Breast epithelium (tissue), 4 donors: ENCODE data around the gene RFNG. TPM values are rescaled to one million over a fixed set of nuclear protein-coding genes. Genes with fewer than 3 reads are reported as not detected.
A peak's percentile ranks its signal among the peaks of the same experiment; 100 is the strongest.

Experiments used
- DNase-seq, 2 donors: peaks; one replicate each; pipeline ENCODE4 v3.0.0-alpha.2; 2019; ENCODE audit warnings: low spot score in 2 of 2
- H3K27ac ChIP-seq, 2 donors: fragments of 200-600 bp; sonication (generic) in 1 of 2; one replicate each; pipeline ENCODE4 v1.5.1; 2016 to 2019; ENCODE audit warnings: mild to moderate bottlenecking in 1 of 2
- H3K27me3 ChIP-seq, 2 donors: fragments of 200-600 bp; sonication (generic) in 1 of 2; one replicate each; pipeline versions ENCODE4 v1.5.1 to v1.6.0; 2017 to 2019; ENCODE audit warnings: control low read depth in 1 of 2, mild to moderate bottlenecking in 1 of 2
- H3K36me3 ChIP-seq: fragments of 200-600 bp; one replicate; pipeline ENCODE4 v1.5.1; 2019
- H3K4me1 ChIP-seq, 2 donors: fragments of 200-600 bp; sonication (generic); one replicate each; pipeline ENCODE4 v1.5.1; 2016 to 2019; ENCODE audit warnings: control low read depth in 1 of 2
- H3K4me3 ChIP-seq, 3 donors: fragments of 200-600 bp; sonication (generic); 1 replicate in 2 of 3; 2 replicates in 1 of 3; pipeline ENCODE4 v1.5.1; 2016 to 2019; ENCODE audit warnings: mild to moderate bottlenecking in 3 of 3, moderate library complexity in 2 of 3
- H3K9me3 ChIP-seq, 2 donors: fragments of 200-600 bp; sonication (generic) in 1 of 2; one replicate each; pipeline ENCODE4 v1.5.1; 2016 to 2019; ENCODE audit warnings: control low read depth in 1 of 2
- CTCF ChIP-seq, 3 donors: fragments of 450-650 bp; IDR thresholded peaks; one replicate each; pipeline ENCODE4 v1.5.1; 2016 to 2017; ENCODE audit warnings: antibody characterized with exemption in 3 of 3, mild to moderate bottlenecking in 3 of 3, moderate library complexity in 3 of 3
- POLR2A ChIP-seq: fragments of 450-650 bp; IDR thresholded peaks from one replicate; pipeline ENCODE4 v1.6.1; 2016; ENCODE audit warnings: antibody characterized with exemption, mild to moderate bottlenecking, moderate library complexity
- POLR2AphosphoS5 ChIP-seq, 3 donors: sonication (generic); formaldehyde crosslinking; IDR thresholded peaks; one replicate each; pipeline ENCODE4 v1.6.1; 2017; ENCODE audit warnings: antibody characterized with exemption in 3 of 3
- intact Hi-C: fragments of 100-400 bp; cut with DNase I; formaldehyde crosslinking; loops from one replicate; pipeline ENCODE4 v1.15.1; 2023; ENCODE audit warnings: low total_unique reads
- total RNA-seq, 3 donors: library from RNA; depleted of rRNA; stranded (reverse); fragments of >200 nt; gene quantifications; one replicate each; pipeline ENCODE4 v1.1.0, GENCODE V29; 2016

RFNG gene
- total RNA-seq, 3 donors from 2014 or later: 30.5 to 49.4 (median 31.8) TPM

- Histone ChIP-seq H3K36me3 (peaks cover 26% of the 10 kb centered on the region), H3K4me3 (no peak overlapping the region), H3K27ac (no peak overlapping the region), H3K27me3 (no peaks in the 10 kb centered on the region), H3K9me3 (no peaks in the 10 kb centered on the region), H3K4me1 (peaks cover 8 to 10% of the 10 kb centered on the region in 2 donors)
- TF ChIP-seq POLR2A (no peak), CTCF (IDR thresholded peaks at IDR 0.05) (no peak), POLR2AphosphoS5 (IDR thresholded peaks at IDR 0.05) (no peak)
- intact Hi-C loops: no loop called here
- no peak for DNase-seq
Measured at GRCh38 chr17:82092094-82092586, 40.5 kb upstream of the RFNG start.

- intact Hi-C loops: no loop called here
- Histone ChIP-seq H3K36me3 (peaks cover 33% of the 10 kb centered on the region), H3K4me3 (no peak overlapping the region), H3K9me3 (no peaks in the 10 kb centered on the region), H3K27me3 (no peaks in the 10 kb centered on the region), H3K27ac (no peak overlapping the region), H3K4me1 (peaks cover 2 to 3% of the 10 kb centered on the region in 2 donors)
- TF ChIP-seq POLR2A (no peak), POLR2AphosphoS5 (IDR thresholded peaks at IDR 0.05) (no peak), CTCF (IDR thresholded peaks at IDR 0.05) (no peak)
- no peak for DNase-seq
Measured at GRCh38 chr17:82091264-82092066, 39.9 kb upstream of the RFNG start.

- Histone ChIP-seq H3K9me3 (no peaks in the 10 kb centered on the region), H3K4me1 (no peaks in the 10 kb centered on the region), H3K27ac (no peak overlapping the region), H3K27me3 (no peaks in the 10 kb centered on the region), H3K36me3 (peaks cover 38% of the 10 kb centered on the region), H3K4me3 (no peak overlapping the region)
- no peak for DNase-seq
- TF ChIP-seq POLR2A (no peak), POLR2AphosphoS5 (IDR thresholded peaks at IDR 0.05) (peak in 1 of 3 donors; percentile 2), CTCF (IDR thresholded peaks at IDR 0.05) (no peak)
- intact Hi-C loops: no loop called here
Measured at GRCh38 chr17:82090549-82091263, 39.1 kb upstream of the RFNG start.

- TF ChIP-seq POLR2AphosphoS5 (IDR thresholded peaks at IDR 0.05) (no peak), POLR2A (no peak), CTCF (IDR thresholded peaks at IDR 0.05) (no peak)
- no peak for DNase-seq
- Histone ChIP-seq H3K4me1 (no peaks in the 10 kb centered on the region), H3K27ac (no peak overlapping the region), H3K36me3 (peaks cover 43% of the 10 kb centered on the region), H3K9me3 (no peaks in the 10 kb centered on the region), H3K27me3 (no peaks in the 10 kb centered on the region), H3K4me3 (no peak overlapping the region)
- intact Hi-C loops: loop anchor here (10.0 kb wide), 1 partner anchor 55 kb away; the partner anchor contains the start of genes DCXR and RAC3
Measured at GRCh38 chr17:82089723-82090548, 38.3 kb upstream of the RFNG start.
